Smooth muscle cell of the coronary artery (primary cell): ENCODE data around the gene VAV3. TPM values are rescaled to one million over a fixed set of nuclear protein-coding genes. Genes with fewer than 3 reads are reported as not detected.

Experiments used
- total RNA-seq: library from RNA; depleted of rRNA; stranded (reverse); fragments of >200 nt; gene quantifications from 2 replicates; pipeline ENCODE4 v1.2.3, GENCODE V29; 2014; ENCODE audit warnings: low replicate concordance

The VAV3 gene
- 0.08 and 1.5 TPM in 2 replicates for total RNA-seq

GRCh38 chr1:107965110-107965991 lies at the start of gene VAV3:
TSS of gene VAV3 (minus strand) at chr1:107965180. CDS start at chr1:107964869, 311 bp downstream.

Other genes with a start within 250 kb of the VAV3 start
- 17.9 and 38.6 TPM in 2 replicates for gene SLC25A24, start 235.2 kb upstream of the VAV3 start, total RNA-seq